ENCODE results near the gene GET3. TPM values are rescaled to one million over a fixed set of nuclear protein-coding genes. Genes with fewer than 3 reads are reported as not detected.
A peak's percentile ranks its signal among the peaks of the same experiment; 100 is the strongest.

The GET3 gene
- total and polyA plus RNA-seq, 8 donors = 51.4 to 71.2 (median 58.6) TPM

DNA sequence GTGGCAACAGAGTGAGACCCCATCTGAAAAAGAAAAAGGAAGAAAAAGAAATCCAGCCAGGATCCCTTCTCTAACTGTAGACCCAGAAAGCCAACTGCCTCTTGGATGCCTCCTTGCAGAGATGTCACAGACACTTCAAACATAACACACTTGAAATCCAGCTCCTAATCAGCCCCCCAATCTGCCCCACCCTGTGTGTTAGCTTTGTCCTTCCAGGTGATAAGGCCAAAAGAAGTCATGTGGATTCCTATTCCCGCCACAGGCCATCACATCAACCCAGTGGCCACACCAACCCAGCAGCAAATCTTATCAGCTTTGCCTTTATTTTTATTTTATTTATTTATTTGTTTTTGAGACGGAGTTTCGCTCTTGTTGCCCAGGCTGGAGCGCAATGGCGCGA lies 22.4 kb downstream of the GET3 start:
- ATAC-seq = no peak
- peaks cover 0 to 20% of the 10 kb centered on the region in 2 donors for H3K27me3 ChIP-seq
- intact Hi-C loops (cut with DNase I) = loop anchor here in 1 of 2 donors (5.0 kb wide), 2 partner anchors 38 to 93 kb away; no protein-coding TSS in a partner anchor

DNA sequence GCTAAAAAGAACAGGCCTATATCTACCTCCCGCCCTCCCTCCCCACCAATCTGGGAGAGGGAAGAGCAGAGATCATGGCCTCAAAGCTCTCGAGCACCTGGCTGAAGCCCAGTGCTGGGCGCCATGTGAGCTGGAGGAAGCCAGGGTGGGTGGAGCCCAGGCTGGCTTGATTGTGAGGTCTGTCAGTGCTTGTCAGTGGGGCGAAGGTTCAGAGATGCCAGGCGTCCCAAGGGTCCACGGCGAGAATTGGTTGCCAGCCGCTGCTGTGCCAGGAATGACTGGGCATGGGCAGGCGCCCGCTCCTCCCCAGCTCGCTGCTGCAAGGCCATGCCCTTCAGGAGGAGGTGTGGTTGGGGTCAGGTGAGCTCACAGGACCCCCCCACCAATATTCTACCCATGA lies 25.8 kb downstream of the GET3 start:
- no peak for DNase-seq
- TF ChIP-seq, protein P1, sequence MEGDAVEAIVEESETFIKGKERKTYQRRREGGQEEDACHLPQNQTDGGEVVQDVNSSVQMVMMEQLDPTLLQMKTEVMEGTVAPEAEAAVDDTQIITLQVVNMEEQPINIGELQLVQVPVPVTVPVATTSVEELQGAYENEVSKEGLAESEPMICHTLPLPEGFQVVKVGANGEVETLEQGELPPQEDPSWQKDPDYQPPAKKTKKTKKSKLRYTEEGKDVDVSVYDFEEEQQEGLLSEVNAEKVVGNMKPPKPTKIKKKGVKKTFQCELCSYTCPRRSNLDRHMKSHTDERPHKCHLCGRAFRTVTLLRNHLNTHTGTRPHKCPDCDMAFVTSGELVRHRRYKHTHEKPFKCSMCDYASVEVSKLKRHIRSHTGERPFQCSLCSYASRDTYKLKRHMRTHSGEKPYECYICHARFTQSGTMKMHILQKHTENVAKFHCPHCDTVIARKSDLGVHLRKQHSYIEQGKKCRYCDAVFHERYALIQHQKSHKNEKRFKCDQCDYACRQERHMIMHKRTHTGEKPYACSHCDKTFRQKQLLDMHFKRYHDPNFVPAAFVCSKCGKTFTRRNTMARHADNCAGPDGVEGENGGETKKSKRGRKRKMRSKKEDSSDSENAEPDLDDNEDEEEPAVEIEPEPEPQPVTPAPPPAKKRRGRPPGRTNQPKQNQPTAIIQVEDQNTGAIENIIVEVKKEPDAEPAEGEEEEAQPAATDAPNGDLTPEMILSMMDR (IDR thresholded peaks at IDR 0.05) = no peak
- Histone ChIP-seq H3K27me3 (peaks cover 0 to under 1% of the 10 kb centered on the region in 2 donors), H3K27ac (no peak overlapping the region), H3K4me3 (no peak overlapping the region), H3K36me3 (peaks cover 0 to 44% of the 10 kb centered on the region in 2 donors), H3K4me1 (peaks cover 0 to 16% of the 10 kb centered on the region in 2 donors), H3K9me3 (no peaks in the 10 kb centered on the region)
- intact Hi-C loops (cut with DNase I) = loop anchor here in 1 of 2 donors (5.0 kb wide), 1 partner anchor 34 kb away; no protein-coding TSS in a partner anchor
- ATAC-seq = no peak

More for the DNA sequence above, 22.4 kb downstream of the GET3 start:
- Histone ChIP-seq H3K4me3 (no peak overlapping the region), H3K36me3 (peaks cover 0 to 28% of the 10 kb centered on the region in 2 donors), H3K27ac (no peak overlapping the region), H3K4me1 (peaks cover 0 to 17% of the 10 kb centered on the region in 2 donors), H3K9me3 (no peaks in the 10 kb centered on the region)
- no peak for DNase-seq
- TF ChIP-seq, protein P1 (IDR thresholded peaks at IDR 0.05) = no peak

DNA sequence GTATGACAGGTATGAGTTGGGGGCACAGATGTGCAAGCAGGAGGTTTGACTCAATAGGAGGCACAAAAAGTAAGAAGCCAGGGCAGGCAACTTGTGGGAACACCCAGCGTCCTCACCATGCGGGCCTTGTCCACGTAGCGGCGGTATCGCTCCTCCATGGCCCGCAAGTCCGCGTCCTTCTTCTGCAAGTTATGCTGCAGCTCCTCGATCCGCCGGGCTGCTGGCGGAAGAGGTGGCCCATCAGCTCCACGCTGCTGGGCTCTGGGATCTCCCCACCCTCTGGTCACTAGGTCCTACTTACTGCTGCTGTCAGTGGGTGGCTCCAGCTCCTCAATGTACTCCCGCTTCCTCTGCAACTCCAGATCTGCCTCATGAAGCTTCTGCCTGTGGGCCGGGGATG lies 27.4 kb downstream of the GET3 start:
- no peaks in the 10 kb centered on the region for H3K27me3 ChIP-seq

DNA sequence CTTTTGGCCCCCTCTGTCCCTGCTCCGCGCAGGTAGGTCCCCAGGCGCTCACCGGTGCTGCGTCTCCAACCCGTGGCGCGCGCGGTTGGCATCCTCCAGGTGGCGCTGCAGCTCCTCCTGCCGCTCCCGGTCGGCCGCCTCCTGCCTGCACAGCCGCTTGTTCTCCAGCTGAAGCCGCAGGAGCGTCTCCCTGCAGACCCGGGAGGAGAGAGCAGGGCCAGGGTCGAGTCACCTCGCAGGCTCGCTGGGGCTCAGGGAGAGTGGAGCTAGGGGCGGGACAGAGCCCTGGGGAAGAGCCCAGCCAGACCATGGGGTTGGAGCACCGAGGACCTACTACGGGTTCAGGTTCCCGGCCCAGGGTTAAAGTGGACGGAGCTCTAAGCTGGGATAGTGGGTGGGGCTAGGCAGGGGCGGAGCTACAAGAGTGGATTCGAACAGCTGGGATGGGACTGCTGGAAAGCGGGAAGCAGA lies 28.8 kb downstream of the GET3 start:
- H3K4me3 ChIP-seq = peak overlapping the region in 1 of 2 donors; percentile 41
- DNase-seq = peak in 3 of 4 donors; percentile 78 to 99 (median 83)
- no peaks in the 10 kb centered on the region for H3K9me3 ChIP-seq
- H3K27me3 ChIP-seq = no peaks in the 10 kb centered on the region
- ATAC-seq = peak; percentile 85
- peaks cover 0 to 57% of the 10 kb centered on the region in 2 donors for H3K36me3 ChIP-seq
- intact Hi-C loops (cut with DNase I) = loop anchor here in 1 of 2 donors (5.0 kb wide), 1 partner anchor 36 kb away; the partner anchor contains the start of genes PRDX2 and THSD8
- H3K27ac ChIP-seq = peak overlapping the region in 1 of 2 donors; percentile 55
- TF ChIP-seq, protein P1 (IDR thresholded peaks at IDR 0.05) = peak; percentile 59 to 96
- H3K4me1 ChIP-seq = peaks cover 0 to 22% of the 10 kb centered on the region in 2 donors

More for the DNA sequence above, 27.4 kb downstream of the GET3 start:
- TF ChIP-seq, protein P1 (IDR thresholded peaks at IDR 0.05) = no peak
- H3K36me3 ChIP-seq = peaks cover 0 to 50% of the 10 kb centered on the region in 2 donors
- H3K4me3 ChIP-seq = no peak overlapping the region
- no peak overlapping the region for H3K27ac ChIP-seq
- ATAC-seq (no peak), DNase-seq (no peak)
- intact Hi-C loops (cut with DNase I) = loop anchor here (5.0 kb wide), 2 partner anchors 33 to 38 kb away; partner anchors contain the start of genes PRDX2 (in 1 of the 2) and THSD8 (in 1 of the 2)
- H3K9me3 ChIP-seq = no peaks in the 10 kb centered on the region
- H3K4me1 ChIP-seq = peaks cover 0 to 22% of the 10 kb centered on the region in 2 donors

DNA sequence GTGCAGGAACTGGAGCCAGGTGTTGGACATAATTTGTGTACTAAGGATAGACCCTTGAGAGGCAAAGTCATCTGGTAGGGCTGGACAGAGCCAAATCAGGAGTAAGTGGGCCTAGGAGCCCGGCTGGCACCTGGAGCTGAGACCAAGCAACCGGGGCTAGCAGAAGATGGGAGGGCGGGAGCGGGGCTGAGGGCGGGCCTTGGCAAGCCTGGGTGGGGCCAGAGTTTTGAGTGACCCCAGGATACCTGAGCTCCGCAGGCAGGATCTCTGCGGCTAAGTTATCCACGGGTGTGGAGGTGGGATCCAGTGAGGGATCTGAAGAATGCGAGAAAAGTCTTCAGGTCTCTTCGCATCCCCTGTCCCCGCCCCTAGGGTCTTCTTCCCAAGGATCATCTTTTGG lies 29.9 kb downstream of the GET3 start:
- Histone ChIP-seq H3K27ac (no peak overlapping the region), H3K9me3 (no peaks in the 10 kb centered on the region), H3K4me3 (no peak overlapping the region), H3K27me3 (no peaks in the 10 kb centered on the region), H3K36me3 (peaks cover 0 to 54% of the 10 kb centered on the region in 2 donors), H3K4me1 (peaks cover 0 to 24% of the 10 kb centered on the region in 2 donors)
- TF ChIP-seq, protein P1 (IDR thresholded peaks at IDR 0.05) = no peak
- DNase-seq (no peak), ATAC-seq (no peak)
- intact Hi-C loops (cut with DNase I) = loop anchor here in 1 of 2 donors (5.0 kb wide), 1 partner anchor 35 kb away; the partner anchor contains the start of genes PRDX2 and THSD8
